Measurements from ENCODE around the gene RAB25. TPM values are rescaled to one million over a fixed set of nuclear protein-coding genes. Genes with fewer than 3 reads are reported as not detected.

Gene RAB25
- total RNA-seq, 1 experiment from 2014 or later = 141 TPM

DNA sequence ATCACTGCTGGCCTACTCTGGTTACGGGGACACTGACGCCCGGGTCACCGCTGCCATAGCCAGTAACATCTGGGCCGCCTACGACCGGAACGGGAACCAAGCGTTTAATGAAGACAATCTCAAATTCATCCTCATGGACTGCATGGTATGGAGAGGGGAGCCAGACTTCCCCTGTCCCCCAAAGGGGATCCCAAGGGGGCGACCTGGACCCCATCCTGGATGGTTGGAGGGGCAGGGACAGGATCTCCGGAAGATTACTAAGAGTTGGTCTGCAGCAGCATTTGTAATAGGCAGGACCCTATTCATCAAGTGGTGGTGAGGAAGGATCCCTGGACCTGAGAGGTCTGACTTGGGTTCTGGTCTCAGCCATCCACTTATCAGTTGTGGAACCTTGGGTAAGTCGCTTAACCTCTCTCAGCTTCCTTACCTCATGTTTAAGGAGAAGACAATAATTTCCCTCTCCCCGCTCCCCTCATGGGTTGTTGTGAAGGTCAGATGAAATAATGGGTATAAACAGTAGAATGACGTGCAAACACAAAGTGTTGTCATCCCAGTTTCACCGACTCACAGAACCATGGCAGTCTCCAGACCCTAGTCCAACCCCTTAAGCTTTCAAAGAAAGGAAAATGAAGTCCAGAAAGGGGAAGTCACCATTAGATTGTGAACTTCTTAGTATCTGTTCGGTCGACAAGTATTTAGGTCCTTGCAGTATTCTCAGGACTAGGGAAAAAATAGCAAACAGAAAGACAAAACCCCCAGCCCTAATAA, 5.5 kb upstream of the RAB25 start:
- Mint-ChIP-seq H3K4me1 (ENCODE audit: low read depth, unreplicated experiment) (no peaks in the 10 kb centered on the region), H3K36me3 (ENCODE audit: insufficient read depth, unreplicated experiment) (peaks cover 33% of the 10 kb centered on the region), H3K27ac (ENCODE audit: unreplicated experiment) (peak overlapping the region; percentile 91), H3K4me3 (ENCODE audit: unreplicated experiment) (peak overlapping the region; percentile 98), H3K27me3 (ENCODE audit: insufficient read depth, unreplicated experiment) (no peaks in the 10 kb centered on the region), H3K9me3 (ENCODE audit: unreplicated experiment) (no peaks in the 10 kb centered on the region)
- peak overlapping the region; percentile 86 for H3K4me3 ChIP-seq (ENCODE audit: low read depth, low read length)
- H3K9me3 ChIP-seq = no peaks in the 10 kb centered on the region
- H3K27me3 ChIP-seq (replicated peaks; ENCODE audit: control insufficient read depth, insufficient read depth, low read length) = no peaks in the 10 kb centered on the region
- intact Hi-C loops (cut with micrococcal nuclease; ENCODE audit: unreplicated experiment) = loop anchor here (2.0 kb wide), 2 partner anchors 31 to 121 kb away; partner anchors contain the start of gene KHDC4
- CTCF ChIA-PET = no interaction called here
- POLR2A ChIA-PET = no interaction called here
- H3K36me3 ChIP-seq (ENCODE audit: control insufficient read depth, insufficient read depth, low read length) = no peaks in the 10 kb centered on the region
- no peak for DNase-seq
- peaks cover 14% of the 10 kb centered on the region for H3K4me1 ChIP-seq
- BruUV-seq (replicated peaks) = TSS peak; percentile 58
- TF ChIP-seq CTCF (IDR thresholded peaks at IDR 0.05; ENCODE audit: insufficient read depth in 1 of 2, low read depth in 1 of 2, low read length in 1 of 2, severe bottlenecking in 1 of 2, unreplicated experiment in 1 of 2) = no peak

DNA sequence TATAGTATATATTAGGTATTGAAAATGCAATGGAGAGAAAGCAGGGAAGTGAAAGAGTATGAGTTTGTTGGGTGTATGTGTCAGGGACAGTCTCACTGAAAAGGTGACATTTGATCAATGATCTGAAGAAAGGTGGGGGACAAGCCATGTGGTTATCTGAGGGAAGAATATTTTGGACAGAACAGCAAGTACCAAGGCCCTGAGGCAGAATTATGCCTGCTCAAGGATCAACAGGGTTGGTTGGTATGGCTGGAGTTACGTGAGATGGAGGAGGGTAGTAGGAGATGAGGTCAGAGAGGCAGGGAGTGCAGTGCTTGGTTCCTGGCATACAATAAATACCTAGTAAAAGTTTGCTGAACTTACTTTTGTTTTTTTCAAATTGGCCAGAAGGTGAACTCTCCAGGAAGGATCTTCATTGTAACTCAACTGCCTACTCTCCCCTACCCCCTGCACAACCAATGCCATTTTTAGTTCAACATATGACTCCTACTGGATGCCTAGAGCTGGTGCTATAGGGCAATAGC, 4.6 kb upstream of the RAB25 start:
- H3K4me1 Mint-ChIP-seq (ENCODE audit: low read depth, unreplicated experiment) = no peaks in the 10 kb centered on the region
- H3K9me3 Mint-ChIP-seq (ENCODE audit: unreplicated experiment) = no peaks in the 10 kb centered on the region
- H3K4me1 ChIP-seq = peaks cover 14% of the 10 kb centered on the region
- intact Hi-C loops (cut with micrococcal nuclease; ENCODE audit: unreplicated experiment) = no loop called here
- ChIA-PET POLR2A (no interaction called here), CTCF (no interaction called here)
- H3K4me3 Mint-ChIP-seq (ENCODE audit: unreplicated experiment) = no peak overlapping the region
- H3K4me3 ChIP-seq (ENCODE audit: low read depth, low read length) = no peak overlapping the region
- no peaks in the 10 kb centered on the region for H3K36me3 ChIP-seq (ENCODE audit: control insufficient read depth, insufficient read depth, low read length)
- no peak for DNase-seq
- no TSS peak for BruUV-seq (replicated peaks)
- no peaks in the 10 kb centered on the region for H3K27me3 ChIP-seq (replicated peaks; ENCODE audit: control insufficient read depth, insufficient read depth, low read length)
- H3K27me3 Mint-ChIP-seq (ENCODE audit: insufficient read depth, unreplicated experiment) = no peaks in the 10 kb centered on the region
- no peaks in the 10 kb centered on the region for H3K9me3 ChIP-seq
- no peak for TF ChIP-seq CTCF (IDR thresholded peaks at IDR 0.05; ENCODE audit: insufficient read depth in 1 of 2, low read depth in 1 of 2, low read length in 1 of 2, severe bottlenecking in 1 of 2, unreplicated experiment in 1 of 2)
- no peak overlapping the region for H3K27ac Mint-ChIP-seq (ENCODE audit: unreplicated experiment)
- peaks cover 32% of the 10 kb centered on the region for H3K36me3 Mint-ChIP-seq (ENCODE audit: insufficient read depth, unreplicated experiment)

DNA sequence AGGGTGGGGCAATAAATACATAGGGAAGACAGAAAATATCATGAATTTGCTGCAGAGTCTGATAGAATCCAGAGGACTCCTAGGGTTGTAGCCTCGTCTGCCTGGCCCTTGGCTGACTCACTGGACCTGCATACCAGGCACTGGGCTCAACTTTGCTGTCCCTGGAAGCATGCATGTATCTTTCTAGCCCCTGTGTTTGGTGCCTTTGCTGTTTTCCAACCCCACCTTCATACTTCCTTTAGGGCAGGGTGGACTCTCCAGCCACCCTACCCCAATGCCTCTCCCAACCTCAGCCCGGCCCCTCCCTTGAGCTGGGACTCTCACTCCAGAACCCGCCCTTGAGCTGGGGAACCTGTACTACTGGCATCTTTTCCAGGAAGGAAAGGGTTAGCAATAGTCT, 1.2 kb downstream of the RAB25 start:
- Histone ChIP-seq H3K9me3 (no peaks in the 10 kb centered on the region), H3K36me3 (ENCODE audit: control insufficient read depth, insufficient read depth, low read length) (peaks cover 2% of the 10 kb centered on the region; the same call in 1 of the 2 replicates), H3K4me1 (no peaks in the 10 kb centered on the region), H3K4me3 (ENCODE audit: low read depth, low read length) (peak overlapping the region; percentile 47), H3K27me3 (replicated peaks; ENCODE audit: control insufficient read depth, insufficient read depth, low read length) (no peaks in the 10 kb centered on the region)
- CTCF ChIA-PET = interaction anchor here (1.4 to 2.1 kb wide), 2 partner anchors 68 to 124 kb away, joined by 4 to 7 read pairs; no protein-coding TSS in a partner anchor
- Mint-ChIP-seq H3K4me1 (ENCODE audit: low read depth, unreplicated experiment) (peaks cover 8% of the 10 kb centered on the region), H3K4me3 (ENCODE audit: unreplicated experiment) (peak overlapping the region; percentile 94), H3K36me3 (ENCODE audit: insufficient read depth, unreplicated experiment) (peaks cover 41% of the 10 kb centered on the region), H3K9me3 (ENCODE audit: unreplicated experiment) (no peaks in the 10 kb centered on the region), H3K27ac (ENCODE audit: unreplicated experiment) (peak overlapping the region; percentile 98), H3K27me3 (ENCODE audit: insufficient read depth, unreplicated experiment) (no peaks in the 10 kb centered on the region)
- DNase-seq = no peak
- POLR2A ChIA-PET = no interaction called here
- intact Hi-C loops (cut with micrococcal nuclease; ENCODE audit: unreplicated experiment) = no loop called here
- no peak for TF ChIP-seq CTCF (IDR thresholded peaks at IDR 0.05; ENCODE audit: insufficient read depth in 1 of 2, low read depth in 1 of 2, low read length in 1 of 2, severe bottlenecking in 1 of 2, unreplicated experiment in 1 of 2)
- BruUV-seq (replicated peaks) = no TSS peak

All from Caco-2 (cell line).